Endothelial cell of umbilical vein (primary cell): ENCODE data around the gene PSMD5.

Experiments
- EZH2 ChIP-seq: IDR thresholded peaks from 2 replicates; pipeline ENCODE4 v1.6.1; 2012; ENCODE audit warnings: borderline replicate concordance, low read depth, mild to moderate bottlenecking, moderate library complexity, low read length, inconsistent platforms; ENCODE audit not compliant: severe bottlenecking
- FOS ChIP-seq: IDR thresholded peaks from 2 replicates; pipeline ENCODE4 v1.6.1; 2011; ENCODE audit warnings: mild to moderate bottlenecking, low read length, moderate library complexity, borderline replicate concordance; ENCODE audit not compliant: insufficient read depth
- GATA2 ChIP-seq: IDR thresholded peaks from 2 replicates; pipeline ENCODE4 v1.7.0; 2011; ENCODE audit warnings: low read depth, mild to moderate bottlenecking, moderate library complexity, mixed read lengths, low read length; ENCODE audit not compliant: insufficient read length, insufficient read depth
- JUN ChIP-seq: IDR thresholded peaks from 2 replicates; pipeline ENCODE4 v1.6.1; 2011; ENCODE audit warnings: borderline replicate concordance, low read depth; ENCODE audit not compliant: insufficient read length, insufficient read depth
- MAX ChIP-seq: IDR thresholded peaks from 2 replicates; pipeline ENCODE4 v1.6.1; 2011; ENCODE audit not compliant: insufficient read depth, insufficient read length
- MYC ChIP-seq: IDR thresholded peaks from one replicate; pipeline ENCODE4 v1.6.1; 2011; ENCODE audit warnings: mild to moderate bottlenecking, low read depth, low read length
- POLR2A ChIP-seq: IDR thresholded peaks from 2 replicates; pipeline ENCODE4 v1.6.1; 2012; ENCODE audit warnings: low read depth, mild to moderate bottlenecking, control low read depth, low read length
- POLR2AphosphoS5 ChIP-seq: IDR thresholded peaks from 2 replicates; pipeline ENCODE4 v1.6.1; 2012; ENCODE audit warnings: low read depth, mild to moderate bottlenecking, control low read depth, low read length, moderate library complexity; ENCODE audit not compliant: insufficient read depth
- TF ChIP-seq, protein P1 (sequence below), 2 donors: IDR thresholded peaks; 1 replicate in 1 of 2; 2 replicates in 1 of 2; pipeline ENCODE4 v1.5.1; 2011; ENCODE audit warnings: low read length in 2 of 2, mild to moderate bottlenecking in 2 of 2, moderate library complexity in 2 of 2, control low read depth in 1 of 2, inconsistent platforms in 1 of 2, low read depth in 1 of 2; ENCODE audit not compliant: insufficient read depth in 1 of 2; ENCODE audit errors: extremely low read depth in 1 of 2

- TF ChIP-seq, protein P1, sequence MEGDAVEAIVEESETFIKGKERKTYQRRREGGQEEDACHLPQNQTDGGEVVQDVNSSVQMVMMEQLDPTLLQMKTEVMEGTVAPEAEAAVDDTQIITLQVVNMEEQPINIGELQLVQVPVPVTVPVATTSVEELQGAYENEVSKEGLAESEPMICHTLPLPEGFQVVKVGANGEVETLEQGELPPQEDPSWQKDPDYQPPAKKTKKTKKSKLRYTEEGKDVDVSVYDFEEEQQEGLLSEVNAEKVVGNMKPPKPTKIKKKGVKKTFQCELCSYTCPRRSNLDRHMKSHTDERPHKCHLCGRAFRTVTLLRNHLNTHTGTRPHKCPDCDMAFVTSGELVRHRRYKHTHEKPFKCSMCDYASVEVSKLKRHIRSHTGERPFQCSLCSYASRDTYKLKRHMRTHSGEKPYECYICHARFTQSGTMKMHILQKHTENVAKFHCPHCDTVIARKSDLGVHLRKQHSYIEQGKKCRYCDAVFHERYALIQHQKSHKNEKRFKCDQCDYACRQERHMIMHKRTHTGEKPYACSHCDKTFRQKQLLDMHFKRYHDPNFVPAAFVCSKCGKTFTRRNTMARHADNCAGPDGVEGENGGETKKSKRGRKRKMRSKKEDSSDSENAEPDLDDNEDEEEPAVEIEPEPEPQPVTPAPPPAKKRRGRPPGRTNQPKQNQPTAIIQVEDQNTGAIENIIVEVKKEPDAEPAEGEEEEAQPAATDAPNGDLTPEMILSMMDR (IDR thresholded peaks at IDR 0.05; ENCODE audit: extremely low read depth in 1 of 2, insufficient read depth in 1 of 2, low read depth in 1 of 2, low read length in 2 of 2) = no peak
- TF ChIP-seq POLR2A (no peak), MAX (no peak), JUN (no peak), EZH2 (no peak), FOS (no peak), MYC (no peak), POLR2AphosphoS5 (no peak), GATA2 (no peak)
These were observed 7.6 kb upstream of the PSMD5 start for GRCh38 chr9:120850315-120850714.
